Lower leg skin (tissue), 4 donors: ENCODE results near the gene PLEKHA6. TPM values are rescaled to one million over a fixed set of nuclear protein-coding genes. Genes with fewer than 3 reads are reported as not detected.

Experiments
- DNase-seq, 2 donors: peaks; one replicate each; pipeline ENCODE4 v3.0.0-alpha.2; 2019; ENCODE audit warnings: low spot score in 2 of 2
- H3K4me3 ChIP-seq: fragments of 200-600 bp; sonication (generic); 2 replicates; pipeline ENCODE4 v1.5.1; 2017; ENCODE audit warnings: mild to moderate bottlenecking, low read depth; ENCODE audit not compliant: poor library complexity, severe bottlenecking
- CTCF ChIP-seq, 3 donors: fragments of 450-650 bp; IDR thresholded peaks; one replicate each; pipeline ENCODE4 v1.5.1; 2016; ENCODE audit warnings: antibody characterized with exemption in 3 of 3, mild to moderate bottlenecking in 3 of 3, moderate library complexity in 2 of 3
- POLR2A ChIP-seq, 2 donors: fragments of 450-650 bp; IDR thresholded peaks; one replicate each; pipeline ENCODE4 v1.6.1; 2016 to 2017; ENCODE audit warnings: antibody characterized with exemption in 2 of 2, mild to moderate bottlenecking in 1 of 2, moderate library complexity in 1 of 2
- WGBS, 2 donors: methylation state at CpG; one replicate each; pipeline ENCODE4 v1.1.5; 2018; 5-methylcytosine and 5-hydroxymethylcytosine counted together
- intact Hi-C: fragments of 100-400 bp; cut with DNase I; formaldehyde crosslinking; loops from one replicate; pipeline ENCODE4 v1.15.0; 2023; ENCODE audit warnings: low total_unique reads
- total RNA-seq, 4 donors: library from RNA; depleted of rRNA; stranded (reverse); fragments of >200 nt; gene quantifications; one replicate each; pipeline ENCODE4 v1.1.0, GENCODE V29; 2016

The PLEKHA6 gene
- total RNA-seq, 4 donors from 2014 or later = 1.7 to 16.4 (median 11.1) TPM

GRCh38 chr1:204225841-204226735 is 133.6 kb downstream of the PLEKHA6 start:
- intact Hi-C loops = no loop called here
- TF ChIP-seq POLR2A (IDR thresholded peaks at IDR 0.05) = no peak
- no peak for TF ChIP-seq CTCF (IDR thresholded peaks at IDR 0.05)
- DNase-seq = peak in 1 of 2 donors; percentile 82
- 62 to 78% methylated on average over 16 of the region's 16 CpGs for WGBS, 2 donors
- no peak overlapping the region for H3K4me3 ChIP-seq

- peak in 1 of 2 donors; percentile 34 for DNase-seq
- 87 to 91% methylated on average over 8 of the region's 8 CpGs for WGBS, 2 donors
- TF ChIP-seq CTCF (IDR thresholded peaks at IDR 0.05) (no peak), POLR2A (IDR thresholded peaks at IDR 0.05) (no peak)
- intact Hi-C loops = no loop called here
- H3K4me3 ChIP-seq = no peak overlapping the region
Measured at GRCh38 chr1:204224655-204225054, 135.1 kb downstream of the PLEKHA6 start.

GRCh38 chr1:204223129-204223860 is 136.4 kb downstream of the PLEKHA6 start:
- 90 to 92% methylated on average over 17 of the region's 17 CpGs for WGBS, 2 donors
- TF ChIP-seq POLR2A (IDR thresholded peaks at IDR 0.05) (no peak), CTCF (IDR thresholded peaks at IDR 0.05) (no peak)
- H3K4me3 ChIP-seq = no peak overlapping the region
- peak in 1 of 2 donors; percentile 75 for DNase-seq
- intact Hi-C loops = no loop called here

DNA sequence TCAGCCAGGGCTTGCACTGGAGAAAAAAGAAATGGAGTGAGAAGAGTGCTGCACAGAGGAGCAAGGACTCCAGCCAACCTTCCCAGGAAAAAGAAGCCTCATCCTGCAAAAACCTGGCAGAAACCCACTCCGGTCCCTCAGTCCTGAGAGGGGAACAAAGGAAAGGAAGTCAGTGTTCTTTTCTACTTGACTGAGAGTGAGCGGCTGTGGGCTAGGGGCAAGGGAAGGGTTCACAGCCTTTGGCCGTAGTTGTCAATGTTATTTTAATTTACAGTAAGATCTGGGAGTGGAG is 137.0 kb downstream of the PLEKHA6 start:
- intact Hi-C loops = no loop called here
- H3K4me3 ChIP-seq = no peak overlapping the region
- TF ChIP-seq CTCF (IDR thresholded peaks at IDR 0.05) (no peak), POLR2A (IDR thresholded peaks at IDR 0.05) (no peak)
- no peak for DNase-seq
- 80 to 85% methylated on average over 3 of the region's 3 CpGs for WGBS, 2 donors

GRCh38 chr1:204222006-204222763 is 137.5 kb downstream of the PLEKHA6 start:
- DNase-seq = peak in 1 of 2 donors; percentile 79
- TF ChIP-seq CTCF (IDR thresholded peaks at IDR 0.05) (no peak), POLR2A (IDR thresholded peaks at IDR 0.05) (no peak)
- no peak overlapping the region for H3K4me3 ChIP-seq
- WGBS, 2 donors = 86 to 93% methylated on average over 8 of the region's 8 CpGs
- intact Hi-C loops = no loop called here
